ENCODE measurements around the gene AP2B1. TPM values are rescaled to one million over a fixed set of nuclear protein-coding genes. Genes with fewer than 3 reads are reported as not detected.

The AP2B1 gene
- total and polyA plus RNA-seq, 9 of the 15 experiments (the other 6 are each of a cell fraction or from before 2014, with no cell fraction given): 60.1 to 287 (median 105) TPM

DNA sequence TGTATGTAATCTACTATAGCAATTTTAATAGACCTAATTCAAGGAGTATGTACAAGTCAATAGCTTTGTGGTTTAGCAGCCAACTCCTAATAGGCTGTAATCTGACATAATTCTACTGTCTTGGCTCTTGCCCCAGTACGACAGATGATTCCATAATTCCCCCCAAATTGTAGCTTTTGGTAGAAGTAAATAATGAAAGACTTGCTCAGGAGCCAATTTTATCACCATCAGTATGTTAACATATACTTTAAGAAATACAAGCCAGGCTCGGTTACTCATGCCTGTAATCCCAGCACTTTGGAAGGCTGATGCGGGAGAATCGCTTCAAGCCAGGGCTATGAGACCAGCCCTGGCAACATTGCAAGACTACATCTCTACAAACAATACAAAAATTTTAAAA lies 53.9 kb downstream of the AP2B1 start:
- CTCF ChIA-PET (ENCODE audit: low intra/inter-chr PET ratio): no interaction called here
- 89% methylated on average over 4 of the region's 4 CpGs for WGBS (ENCODE audit: insufficient coverage, low coverage, missing lambda C conversion rate)
- DNase-seq (ENCODE audit: extremely low read depth in 1 of 4, low spot score in 3 of 4): no peak
- no peaks in the 10 kb centered on the region for H3K79me2 ChIP-seq (ENCODE audit: control insufficient read depth, insufficient read depth, low read length)
- no peaks in the 10 kb centered on the region for H3K9me1 ChIP-seq (ENCODE audit: control insufficient read depth, insufficient read depth, low read length)
- no peaks in the 10 kb centered on the region for H3K9me3 ChIP-seq (replicated peaks; ENCODE audit: control insufficient read depth, insufficient read depth, low read depth, low read length)
- no peak overlapping the region for H3K27ac ChIP-seq (ENCODE audit: extremely low read depth, low read depth, low read length)
- POLR2A ChIA-PET: interaction anchor here (0.5 kb wide), 1 partner anchor 17 kb away, joined by 3 read pairs; no protein-coding TSS in a partner anchor
- in situ Hi-C loops (cut with MboI): no loop called here
- H2AFZ ChIP-seq (ENCODE audit: low read depth, low read length): no peak overlapping the region
- FAIRE-seq: no peak
- intact Hi-C loops (cut with micrococcal nuclease): no loop called here
- H3K27me3 ChIP-seq (ENCODE audit: control insufficient read depth in 2 of 2, insufficient read depth in 2 of 2, low read length in 2 of 2): no peaks in the 10 kb centered on the region
- H3K36me3 ChIP-seq (ENCODE audit: control insufficient read depth, insufficient read depth, low read length): peaks cover 90% of the 10 kb centered on the region
- H3K4me2 ChIP-seq (ENCODE audit: insufficient read depth, low read length): no peak overlapping the region
- no peak overlapping the region for H3K4me3 ChIP-seq
- TF ChIP-seq ZNF184 (CRISPR knock-in tag; IDR thresholded peaks at IDR 0.05) (no peak), STAG1 (CRISPR knock-in tag; IDR thresholded peaks at IDR 0.05; ENCODE audit: borderline replicate concordance) (no peak)
- TF ChIP-seq, protein P1, sequence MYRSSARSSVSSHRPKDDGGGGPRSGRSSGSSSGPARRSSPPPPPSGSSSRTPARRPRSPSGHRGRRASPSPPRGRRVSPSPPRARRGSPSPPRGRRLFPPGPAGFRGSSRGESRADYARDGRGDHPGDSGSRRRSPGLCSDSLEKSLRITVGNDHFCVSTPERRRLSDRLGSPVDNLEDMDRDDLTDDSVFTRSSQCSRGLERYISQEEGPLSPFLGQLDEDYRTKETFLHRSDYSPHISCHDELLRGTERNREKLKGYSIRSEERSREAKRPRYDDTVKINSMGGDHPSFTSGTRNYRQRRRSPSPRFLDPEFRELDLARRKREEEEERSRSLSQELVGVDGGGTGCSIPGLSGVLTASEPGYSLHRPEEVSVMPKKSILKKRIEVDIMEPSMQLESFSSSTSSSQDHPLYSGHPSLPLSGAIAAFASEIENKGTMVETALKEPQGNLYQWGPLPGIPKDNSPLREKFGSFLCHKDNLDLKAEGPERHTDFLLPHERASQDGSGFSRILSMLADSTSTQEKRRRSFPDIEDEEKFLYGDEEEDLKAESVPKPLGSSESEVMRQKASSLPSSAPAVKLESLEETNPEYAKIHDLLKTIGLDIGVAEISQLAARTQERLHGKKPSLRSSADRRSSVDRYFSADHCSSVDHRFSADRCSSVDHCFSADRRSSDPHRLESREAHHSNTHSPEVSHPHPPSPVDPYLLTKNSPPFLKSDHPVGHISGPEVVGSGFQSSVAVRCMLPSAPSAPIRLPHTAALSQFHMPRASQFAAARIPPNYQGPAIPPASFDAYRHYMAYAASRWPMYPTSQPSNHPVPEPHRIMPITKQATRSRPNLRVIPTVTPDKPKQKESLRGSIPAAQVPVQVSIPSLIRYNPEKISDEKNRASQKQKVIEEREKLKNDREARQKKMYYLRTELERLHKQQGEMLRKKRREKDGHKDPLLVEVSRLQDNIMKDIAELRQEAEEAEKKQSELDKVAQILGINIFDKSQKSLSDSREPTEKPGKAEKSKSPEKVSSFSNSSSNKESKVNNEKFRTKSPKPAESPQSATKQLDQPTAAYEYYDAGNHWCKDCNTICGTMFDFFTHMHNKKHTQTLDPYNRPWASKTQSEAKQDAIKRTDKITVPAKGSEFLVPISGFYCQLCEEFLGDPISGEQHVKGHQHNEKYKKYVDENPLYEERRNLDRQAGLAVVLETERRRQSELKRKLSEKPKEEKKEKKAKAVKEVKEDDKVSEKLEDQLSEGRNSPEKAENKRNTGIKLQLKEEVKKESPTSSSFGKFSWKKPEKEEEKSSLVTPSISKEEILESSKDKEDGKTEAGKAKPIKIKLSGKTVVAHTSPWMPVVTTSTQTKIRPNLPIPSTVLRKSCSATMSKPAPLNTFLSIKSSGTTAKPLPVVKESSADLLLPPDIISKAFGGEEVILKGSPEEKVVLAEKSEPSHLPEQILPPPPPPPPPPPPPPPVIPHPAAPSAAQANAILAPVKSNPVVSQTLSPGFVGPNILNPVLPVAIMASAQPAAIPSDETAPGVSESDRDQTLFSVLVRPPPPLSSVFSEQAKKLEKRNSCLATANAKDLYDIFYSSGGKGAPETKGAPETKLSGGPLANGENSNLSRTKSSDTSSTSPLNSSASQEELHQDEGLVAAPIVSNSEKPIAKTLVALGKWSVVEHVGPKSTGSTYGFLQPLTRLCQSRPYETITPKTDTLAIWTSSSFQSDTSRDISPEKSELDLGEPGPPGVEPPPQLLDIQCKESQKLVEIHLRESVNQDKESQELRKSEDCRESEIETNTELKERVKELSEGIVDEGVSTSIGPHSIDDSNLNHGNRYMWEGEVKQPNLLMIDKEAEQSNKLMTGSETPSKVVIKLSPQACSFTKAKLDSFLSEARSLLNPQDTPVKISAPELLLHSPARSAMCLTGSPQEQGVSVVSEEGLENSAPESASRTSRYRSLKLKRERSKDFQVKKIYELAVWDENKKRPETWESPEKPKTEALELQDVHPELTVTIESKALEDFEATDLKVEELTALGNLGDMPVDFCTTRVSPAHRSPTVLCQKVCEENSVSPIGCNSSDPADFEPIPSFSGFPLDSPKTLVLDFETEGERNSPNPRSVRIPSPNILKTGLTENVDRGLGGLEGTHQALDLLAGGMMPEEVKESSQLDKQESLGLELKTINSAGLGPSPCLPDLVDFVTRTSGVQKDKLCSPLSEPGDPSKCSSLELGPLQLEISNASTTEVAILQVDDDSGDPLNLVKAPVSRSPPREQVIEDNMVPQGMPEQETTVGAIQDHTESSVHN (IDR thresholded peaks at IDR 0.05; ENCODE audit: borderline replicate concordance in 1 of 2, low read depth in 1 of 2): no peak
- H4K20me1 ChIP-seq (replicated peaks; ENCODE audit: control insufficient read depth, insufficient read depth, low read length): no peaks in the 10 kb centered on the region; the same call in 1 of the 2 replicates
- no TSS peak for BruUV-seq (replicated peaks)
- no peak overlapping the region for H3K9ac ChIP-seq (ENCODE audit: insufficient read depth in 1 of 2, low read depth in 2 of 2, low read length in 2 of 2)
- no peak for ATAC-seq
- H3K4me1 ChIP-seq (replicated peaks in 1 of 2; ENCODE audit: control insufficient read depth in 2 of 2, insufficient read depth in 2 of 2, low read length in 2 of 2): no peaks in the 10 kb centered on the region

All from K562 (cell line).